ENCODE data around the gene RANBP10.

GRCh38 chr16:67716097-67716496 lies 90.3 kb downstream of the RANBP10 start:
- TF ChIP-seq, protein P1, sequence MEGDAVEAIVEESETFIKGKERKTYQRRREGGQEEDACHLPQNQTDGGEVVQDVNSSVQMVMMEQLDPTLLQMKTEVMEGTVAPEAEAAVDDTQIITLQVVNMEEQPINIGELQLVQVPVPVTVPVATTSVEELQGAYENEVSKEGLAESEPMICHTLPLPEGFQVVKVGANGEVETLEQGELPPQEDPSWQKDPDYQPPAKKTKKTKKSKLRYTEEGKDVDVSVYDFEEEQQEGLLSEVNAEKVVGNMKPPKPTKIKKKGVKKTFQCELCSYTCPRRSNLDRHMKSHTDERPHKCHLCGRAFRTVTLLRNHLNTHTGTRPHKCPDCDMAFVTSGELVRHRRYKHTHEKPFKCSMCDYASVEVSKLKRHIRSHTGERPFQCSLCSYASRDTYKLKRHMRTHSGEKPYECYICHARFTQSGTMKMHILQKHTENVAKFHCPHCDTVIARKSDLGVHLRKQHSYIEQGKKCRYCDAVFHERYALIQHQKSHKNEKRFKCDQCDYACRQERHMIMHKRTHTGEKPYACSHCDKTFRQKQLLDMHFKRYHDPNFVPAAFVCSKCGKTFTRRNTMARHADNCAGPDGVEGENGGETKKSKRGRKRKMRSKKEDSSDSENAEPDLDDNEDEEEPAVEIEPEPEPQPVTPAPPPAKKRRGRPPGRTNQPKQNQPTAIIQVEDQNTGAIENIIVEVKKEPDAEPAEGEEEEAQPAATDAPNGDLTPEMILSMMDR (IDR thresholded peaks at IDR 0.05) = no peak
- no peak for TF ChIP-seq POLR2A (IDR thresholded peaks at IDR 0.05)

Measured in testis (tissue), 2 donors.